OCI-LY3 (cell line): ENCODE results near the gene ADCY9.

Source experiments
- H2AFZ ChIP-seq: fragments of 200-600, 300-600 bp; shearing (Covaris generic); 2 replicates; pipeline ENCODE4 v1.6.0; 2014; ENCODE audit warnings: antibody characterized with exemption, low read depth, low read length
- H3K27ac ChIP-seq: fragments of 200-600, 300-600 bp; sonication (generic); 2 replicates; pipeline ENCODE4 v1.5.1; 2014; ENCODE audit warnings: mild to moderate bottlenecking, low read length, moderate library complexity, mixed read lengths
- H3K27me3 ChIP-seq: fragments of 200-600, 300-600 bp; sonication (generic); 2 replicates; pipeline ENCODE4 v1.6.1; 2014; ENCODE audit warnings: low read depth, low read length, mixed read lengths
- H3K36me3 ChIP-seq: fragments of 200-600, 300-600 bp; sonication (generic); replicated peaks from 2 replicates; pipeline ENCODE3; 2014; ENCODE audit warnings: low read depth, low read length, mixed read lengths
- H3K4me1 ChIP-seq: fragments of 300-600, 200-600 bp; sonication (generic); 2 replicates; pipeline ENCODE4 v1.6.1; 2014; ENCODE audit warnings: low read length, mixed read lengths
- H3K4me2 ChIP-seq: fragments of 200-600, 300-600 bp; sonication (generic); 2 replicates; pipeline ENCODE4 v1.6.1; 2014; ENCODE audit warnings: low read length, mixed read lengths
- H3K4me3 ChIP-seq: fragments of 300-600, 200-600 bp; sonication (generic); 2 replicates; pipeline ENCODE4 v1.5.1; 2014; ENCODE audit warnings: antibody characterized with exemption, mild to moderate bottlenecking, low read length, moderate library complexity
- H3K79me2 ChIP-seq: fragments of 300-600, 200-600 bp; shearing (Covaris generic); 2 replicates; pipeline ENCODE4 v1.6.1; 2014; ENCODE audit warnings: mild to moderate bottlenecking, low read length, mixed read lengths
- H3K9ac ChIP-seq: fragments of 300-600, 200-600 bp; shearing (Covaris generic); 2 replicates; pipeline ENCODE4 v1.6.0; 2014; ENCODE audit warnings: mild to moderate bottlenecking, low read length, moderate library complexity
- H3K9me3 ChIP-seq: fragments of 200-600, 300-600 bp; shearing (Covaris generic); 2 replicates; pipeline ENCODE4 v1.6.1; 2014; ENCODE audit warnings: low read length, mixed read lengths; ENCODE audit not compliant: insufficient read depth
- H4K20me1 ChIP-seq: fragments of 200-600, 300-600 bp; sonication (generic); 2 replicates; pipeline ENCODE4 v1.6.1; 2016; ENCODE audit warnings: low read length, mixed read lengths; ENCODE audit not compliant: insufficient read depth
- EZH2phosphoT487 ChIP-seq: fragments of 200-600 bp; shearing (Covaris generic); IDR thresholded peaks from 2 replicates; pipeline ENCODE4 v1.6.1; 2018; ENCODE audit warnings: antibody characterized with exemption, mixed run types, low read depth
- TF ChIP-seq, protein P1 (sequence below): fragments of 200-600, 300-600 bp; sonication (generic); IDR thresholded peaks from 2 replicates; pipeline ENCODE4 v1.5.1; 2014; ENCODE audit warnings: antibody characterized with exemption, low read length, low read depth

Gene ADCY9

DNA sequence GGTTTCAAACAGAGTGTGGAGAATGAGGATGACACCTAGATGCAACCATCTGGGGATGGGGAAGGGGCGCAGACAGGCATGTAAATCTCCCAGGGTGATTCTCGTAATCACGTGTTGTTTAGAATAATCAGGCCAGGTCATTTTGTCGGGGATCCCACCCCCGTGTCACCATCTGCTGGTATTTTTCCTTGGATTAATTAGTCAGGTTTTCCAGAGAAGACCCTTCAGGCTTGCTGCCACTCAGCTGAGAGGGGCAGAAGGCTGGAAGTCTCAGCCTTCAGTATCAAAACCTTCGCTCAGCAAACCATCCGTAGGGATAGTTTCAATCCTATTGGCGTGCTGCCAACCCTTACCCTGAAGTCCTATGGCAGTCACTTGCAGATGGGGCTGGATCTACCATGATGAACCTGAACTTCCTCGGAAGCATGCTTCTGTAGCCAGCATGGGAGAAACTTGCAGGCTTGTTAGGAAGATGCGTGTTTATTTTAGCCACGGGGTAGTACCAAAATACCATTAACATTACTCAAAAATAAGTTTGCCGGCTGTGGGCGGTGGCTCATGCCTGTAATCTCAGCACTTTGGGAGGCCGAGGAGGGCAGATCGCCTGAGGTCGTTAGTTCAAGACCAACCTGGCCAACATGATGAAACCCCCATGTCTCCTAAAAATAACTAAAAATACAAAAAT lies 7.5 kb upstream of the ADCY9 start:
- Histone ChIP-seq H3K9me3 (no peaks in the 10 kb centered on the region), H3K9ac (no peak overlapping the region), H3K36me3 (no peaks in the 10 kb centered on the region), H4K20me1 (no peaks in the 10 kb centered on the region), H2AFZ (no peak overlapping the region), H3K4me2 (no peak overlapping the region), H3K79me2 (no peaks in the 10 kb centered on the region), H3K27me3 (no peaks in the 10 kb centered on the region), H3K4me3 (no peak overlapping the region), H3K4me1 (no peaks in the 10 kb centered on the region), H3K27ac (no peak overlapping the region)
- no peak for TF ChIP-seq EZH2phosphoT487
- TF ChIP-seq, protein P1, sequence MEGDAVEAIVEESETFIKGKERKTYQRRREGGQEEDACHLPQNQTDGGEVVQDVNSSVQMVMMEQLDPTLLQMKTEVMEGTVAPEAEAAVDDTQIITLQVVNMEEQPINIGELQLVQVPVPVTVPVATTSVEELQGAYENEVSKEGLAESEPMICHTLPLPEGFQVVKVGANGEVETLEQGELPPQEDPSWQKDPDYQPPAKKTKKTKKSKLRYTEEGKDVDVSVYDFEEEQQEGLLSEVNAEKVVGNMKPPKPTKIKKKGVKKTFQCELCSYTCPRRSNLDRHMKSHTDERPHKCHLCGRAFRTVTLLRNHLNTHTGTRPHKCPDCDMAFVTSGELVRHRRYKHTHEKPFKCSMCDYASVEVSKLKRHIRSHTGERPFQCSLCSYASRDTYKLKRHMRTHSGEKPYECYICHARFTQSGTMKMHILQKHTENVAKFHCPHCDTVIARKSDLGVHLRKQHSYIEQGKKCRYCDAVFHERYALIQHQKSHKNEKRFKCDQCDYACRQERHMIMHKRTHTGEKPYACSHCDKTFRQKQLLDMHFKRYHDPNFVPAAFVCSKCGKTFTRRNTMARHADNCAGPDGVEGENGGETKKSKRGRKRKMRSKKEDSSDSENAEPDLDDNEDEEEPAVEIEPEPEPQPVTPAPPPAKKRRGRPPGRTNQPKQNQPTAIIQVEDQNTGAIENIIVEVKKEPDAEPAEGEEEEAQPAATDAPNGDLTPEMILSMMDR, result no peak

DNA sequence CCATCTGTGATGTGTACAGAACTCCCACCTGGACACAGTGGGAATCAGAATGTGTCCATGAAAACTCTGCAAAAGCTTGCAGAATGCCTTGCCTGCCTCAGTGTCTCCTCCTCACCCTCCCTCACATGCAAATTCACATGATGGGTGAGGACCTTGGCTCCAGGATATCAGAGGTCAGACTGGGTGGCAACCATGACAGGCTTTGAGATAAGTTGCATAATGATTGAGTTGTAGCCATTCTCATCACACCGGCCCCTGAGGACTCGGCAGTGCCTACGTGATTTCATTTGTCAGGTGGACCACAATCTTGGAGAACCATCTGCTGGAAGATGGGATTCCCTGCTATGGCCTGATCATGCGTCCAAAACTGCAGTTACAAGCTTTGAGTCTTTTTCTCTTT lies 3.9 kb upstream of the ADCY9 start:
- no peak overlapping the region for H3K9ac ChIP-seq
- no peaks in the 10 kb centered on the region for H3K79me2 ChIP-seq
- no peak overlapping the region for H3K4me2 ChIP-seq
- H3K9me3 ChIP-seq, result no peaks in the 10 kb centered on the region
- no peaks in the 10 kb centered on the region for H3K4me1 ChIP-seq
- H3K27me3 ChIP-seq, result no peaks in the 10 kb centered on the region
- no peak overlapping the region for H2AFZ ChIP-seq
- no peaks in the 10 kb centered on the region for H4K20me1 ChIP-seq
- no peaks in the 10 kb centered on the region for H3K36me3 ChIP-seq
- H3K27ac ChIP-seq, result no peak overlapping the region
- TF ChIP-seq, protein P1, result no peak
- no peak for TF ChIP-seq EZH2phosphoT487
- no peak overlapping the region for H3K4me3 ChIP-seq

DNA sequence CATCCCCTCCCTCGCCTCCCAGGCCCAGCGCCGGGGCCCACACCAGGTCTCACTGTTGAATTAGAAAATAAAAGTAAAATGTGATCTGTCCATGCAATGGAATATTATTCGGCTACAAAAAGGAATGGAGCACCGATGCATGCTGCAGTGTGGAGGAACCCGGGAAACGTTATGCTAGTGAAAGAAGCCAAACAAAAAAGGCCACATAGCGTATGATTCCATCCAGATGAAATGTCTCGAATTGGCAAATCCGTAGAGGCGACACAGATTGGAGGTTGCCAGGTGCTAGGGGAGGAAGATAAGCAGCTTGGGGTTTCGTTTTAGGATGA lies 972 bp upstream of the ADCY9 start:
- Histone ChIP-seq H3K27me3 (no peaks in the 10 kb centered on the region), H3K27ac (no peak overlapping the region)

DNA sequence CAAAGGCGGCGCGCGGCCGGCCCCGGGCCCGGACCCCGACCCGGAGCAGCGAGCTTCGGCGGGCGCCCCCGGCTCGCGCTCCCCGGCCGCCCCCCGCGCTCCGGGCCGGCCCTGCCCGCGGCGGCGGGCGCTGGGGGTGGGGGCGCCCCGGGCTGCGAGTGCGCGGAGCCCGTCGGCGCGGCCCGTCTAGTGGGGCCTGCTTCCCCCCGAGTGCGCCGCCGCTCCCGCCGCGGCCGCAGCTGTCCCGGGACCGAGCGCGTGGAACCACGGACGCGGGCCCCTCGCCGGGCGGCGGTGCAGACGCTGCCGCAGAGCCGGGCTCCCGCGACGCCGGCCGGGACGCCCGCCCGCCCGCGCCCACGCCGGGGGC lies 308 bp downstream of the ADCY9 start:
- no peaks in the 10 kb centered on the region for H3K36me3 ChIP-seq
- no peaks in the 10 kb centered on the region for H3K79me2 ChIP-seq
- H3K27me3 ChIP-seq, result peaks cover 5% of the 10 kb centered on the region
- H2AFZ ChIP-seq, result no peak overlapping the region
- no peaks in the 10 kb centered on the region for H4K20me1 ChIP-seq
- H3K4me2 ChIP-seq, result no peak overlapping the region
- TF ChIP-seq, protein P1, result no peak
- H3K27ac ChIP-seq, result no peak overlapping the region
- H3K4me3 ChIP-seq, result no peak overlapping the region
- no peaks in the 10 kb centered on the region for H3K4me1 ChIP-seq
- no peak overlapping the region for H3K9ac ChIP-seq
- H3K9me3 ChIP-seq, result no peaks in the 10 kb centered on the region

More for the DNA sequence above, 972 bp upstream of the ADCY9 start:
- Histone ChIP-seq H3K9ac (no peak overlapping the region), H3K9me3 (no peaks in the 10 kb centered on the region), H2AFZ (no peak overlapping the region), H3K36me3 (no peaks in the 10 kb centered on the region), H3K4me3 (no peak overlapping the region), H4K20me1 (no peaks in the 10 kb centered on the region), H3K4me2 (no peak overlapping the region), H3K4me1 (no peaks in the 10 kb centered on the region), H3K79me2 (no peaks in the 10 kb centered on the region)
- TF ChIP-seq, protein P1, result no peak
- TF ChIP-seq EZH2phosphoT487, result no peak
